Calu3 (cell line): Measurements from ENCODE around the gene SLC6A19. TPM values are rescaled to one million over a fixed set of nuclear protein-coding genes. Genes with fewer than 3 reads are reported as not detected.

Experiments used
- BruUV-seq: library from RNA; stranded (reverse); fragments of 400-500 nt; replicated peaks from 2 replicates; lab custom pipeline; 2021; lab: Mats Ljungman, UMichigan
- CTCF ChIA-PET: fragments of 300-600 bp; sonication (Branson Sonifier 250); formaldehyde crosslinking; loops from one replicate; lab custom pipeline; 2022; ENCODE audit warnings: antibody characterized with exemption; lab: Charles Lee
- DNase-seq: peaks from one replicate; pipeline ENCODE4 v3.0.0; 2022
- H3K27ac Mint-ChIP-seq: one replicate; pipeline ENCODE4 v1.8.0; 2022; ENCODE audit warnings: mixed read lengths; ENCODE audit not compliant: unreplicated experiment
- H3K27me3 Mint-ChIP-seq: one replicate; pipeline ENCODE4 v1.8.0; 2022; ENCODE audit warnings: mixed read lengths; ENCODE audit not compliant: unreplicated experiment
- H3K36me3 Mint-ChIP-seq: one replicate; pipeline ENCODE4 v1.8.0; 2022; ENCODE audit warnings: mild to moderate bottlenecking, moderate library complexity, mixed read lengths; ENCODE audit not compliant: insufficient read depth, unreplicated experiment
- H3K4me1 Mint-ChIP-seq: one replicate; pipeline ENCODE4 v1.8.0; 2022; ENCODE audit warnings: mild to moderate bottlenecking, low read depth, mixed read lengths; ENCODE audit not compliant: unreplicated experiment
- H3K4me3 Mint-ChIP-seq: one replicate; pipeline ENCODE4 v1.8.0; 2022; ENCODE audit warnings: mild to moderate bottlenecking, low read depth, moderate library complexity, mixed read lengths; ENCODE audit not compliant: unreplicated experiment
- H3K9me3 Mint-ChIP-seq: one replicate; pipeline ENCODE4 v1.8.0; 2022; ENCODE audit warnings: low read depth, mixed read lengths; ENCODE audit not compliant: unreplicated experiment
- intact Hi-C: fragments of 100-400 bp; cut with micrococcal nuclease; formaldehyde crosslinking; loops from one replicate; pipeline ENCODE4 v1.10.0; 2022; ENCODE audit not compliant: unreplicated experiment
- total RNA-seq: library from RNA; stranded (reverse); gene quantifications from 2 replicates; pipeline ENCODE4 v1.2.3, GENCODE V29; 2022
- TF ChIP-seq, protein P1 (sequence below): fragments of 200-600 bp; IDR thresholded peaks from one replicate; pipeline ENCODE4 v1.8.0; 2022; ENCODE audit warnings: antibody characterized with exemption; ENCODE audit not compliant: unreplicated experiment

Gene SLC6A19
- total RNA-seq, 1 experiment from 2014 or later: not detected

DNA sequence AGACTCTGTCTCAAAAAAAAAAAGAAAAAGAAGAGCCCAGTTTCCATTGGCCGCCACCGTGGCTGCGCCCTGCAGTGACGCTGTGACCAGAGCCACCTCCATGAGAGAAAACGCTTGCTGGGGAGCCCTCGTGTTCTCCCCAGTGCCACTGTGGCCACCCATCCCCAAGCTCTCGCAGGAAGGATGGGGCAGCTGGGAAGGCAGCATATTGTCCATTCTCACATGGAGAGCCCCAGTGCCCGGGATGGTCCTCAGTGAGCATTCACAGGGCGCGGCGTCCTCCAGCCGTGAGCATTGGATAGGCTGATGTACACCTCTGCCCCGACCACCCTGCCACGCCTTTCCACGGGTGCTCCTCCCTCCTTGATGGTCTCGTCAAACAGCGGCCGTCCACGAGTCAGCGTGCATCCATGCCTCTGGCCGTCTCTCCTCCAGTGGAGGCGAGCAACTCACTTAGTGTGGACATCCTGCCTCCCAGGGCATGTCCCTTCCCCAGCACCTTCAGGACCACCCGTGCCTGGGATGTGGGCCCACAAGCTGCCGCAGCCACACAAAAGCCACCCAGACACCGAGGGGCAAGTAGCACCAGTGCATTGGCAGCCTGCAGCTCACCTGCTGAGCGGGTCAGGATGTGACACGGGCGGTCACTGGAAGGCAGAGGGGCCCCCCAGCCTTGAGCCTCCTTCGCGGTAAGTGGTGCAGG lies 23.4 kb upstream of the SLC6A19 start:
- Mint-ChIP-seq H3K4me3 (no peak overlapping the region), H3K36me3 (peaks cover 4% of the 10 kb centered on the region), H3K27ac (no peak overlapping the region), H3K9me3 (no peaks in the 10 kb centered on the region), H3K27me3 (peaks cover 9% of the 10 kb centered on the region), H3K4me1 (no peaks in the 10 kb centered on the region)
- CTCF ChIA-PET: no interaction called here
- BruUV-seq: no TSS peak
- no peak for DNase-seq
- TF ChIP-seq, protein P1, sequence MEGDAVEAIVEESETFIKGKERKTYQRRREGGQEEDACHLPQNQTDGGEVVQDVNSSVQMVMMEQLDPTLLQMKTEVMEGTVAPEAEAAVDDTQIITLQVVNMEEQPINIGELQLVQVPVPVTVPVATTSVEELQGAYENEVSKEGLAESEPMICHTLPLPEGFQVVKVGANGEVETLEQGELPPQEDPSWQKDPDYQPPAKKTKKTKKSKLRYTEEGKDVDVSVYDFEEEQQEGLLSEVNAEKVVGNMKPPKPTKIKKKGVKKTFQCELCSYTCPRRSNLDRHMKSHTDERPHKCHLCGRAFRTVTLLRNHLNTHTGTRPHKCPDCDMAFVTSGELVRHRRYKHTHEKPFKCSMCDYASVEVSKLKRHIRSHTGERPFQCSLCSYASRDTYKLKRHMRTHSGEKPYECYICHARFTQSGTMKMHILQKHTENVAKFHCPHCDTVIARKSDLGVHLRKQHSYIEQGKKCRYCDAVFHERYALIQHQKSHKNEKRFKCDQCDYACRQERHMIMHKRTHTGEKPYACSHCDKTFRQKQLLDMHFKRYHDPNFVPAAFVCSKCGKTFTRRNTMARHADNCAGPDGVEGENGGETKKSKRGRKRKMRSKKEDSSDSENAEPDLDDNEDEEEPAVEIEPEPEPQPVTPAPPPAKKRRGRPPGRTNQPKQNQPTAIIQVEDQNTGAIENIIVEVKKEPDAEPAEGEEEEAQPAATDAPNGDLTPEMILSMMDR: no peak
- intact Hi-C loops: no loop called here

DNA sequence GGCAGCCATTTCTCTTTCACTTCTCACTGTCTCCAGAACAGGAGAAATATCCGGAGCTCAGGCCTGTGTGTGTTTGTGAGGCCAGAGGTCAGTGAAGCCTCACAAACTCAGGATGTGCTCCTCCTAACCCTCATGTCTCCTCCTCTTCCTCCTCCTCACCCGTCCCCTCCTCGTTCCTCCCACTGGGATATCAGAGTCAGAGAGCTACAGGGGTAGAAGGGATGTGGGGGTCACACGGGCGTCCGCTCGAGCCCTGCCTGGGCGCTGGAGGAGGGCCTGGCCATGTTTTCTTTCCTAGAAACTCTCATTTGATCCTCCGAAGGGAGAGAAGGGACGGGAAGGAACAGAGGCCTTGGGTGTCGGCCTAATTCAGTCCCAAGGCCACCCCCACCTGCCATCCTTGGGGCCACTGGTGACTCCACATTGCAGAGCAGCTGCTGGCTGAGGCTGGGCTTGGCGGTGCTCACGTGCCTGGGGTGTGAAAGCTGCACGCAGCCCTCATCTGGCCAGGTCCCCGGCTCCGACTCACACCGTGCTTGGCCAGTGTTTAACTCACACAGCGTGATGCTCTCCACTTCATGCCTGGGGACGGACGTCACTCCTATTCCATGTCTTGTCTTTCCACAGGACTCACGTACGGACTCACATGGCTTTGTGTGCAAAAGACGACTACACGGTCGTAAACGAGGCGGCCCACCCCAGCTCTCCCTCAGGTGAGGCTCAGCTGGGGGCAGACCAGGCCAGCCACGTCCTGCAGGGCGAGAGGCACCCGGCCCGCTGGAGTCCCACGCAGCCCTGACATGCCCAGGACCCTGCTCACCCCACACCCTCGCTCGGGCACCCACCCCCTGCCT lies 22.6 kb upstream of the SLC6A19 start:
- Mint-ChIP-seq H3K4me3 (no peak overlapping the region), H3K27ac (no peak overlapping the region), H3K9me3 (no peaks in the 10 kb centered on the region), H3K27me3 (peaks cover 9% of the 10 kb centered on the region), H3K36me3 (no peaks in the 10 kb centered on the region), H3K4me1 (no peaks in the 10 kb centered on the region)
- TF ChIP-seq, protein P1: no peak
- no TSS peak for BruUV-seq
- intact Hi-C loops: no loop called here
- CTCF ChIA-PET: no interaction called here
- no peak for DNase-seq

DNA sequence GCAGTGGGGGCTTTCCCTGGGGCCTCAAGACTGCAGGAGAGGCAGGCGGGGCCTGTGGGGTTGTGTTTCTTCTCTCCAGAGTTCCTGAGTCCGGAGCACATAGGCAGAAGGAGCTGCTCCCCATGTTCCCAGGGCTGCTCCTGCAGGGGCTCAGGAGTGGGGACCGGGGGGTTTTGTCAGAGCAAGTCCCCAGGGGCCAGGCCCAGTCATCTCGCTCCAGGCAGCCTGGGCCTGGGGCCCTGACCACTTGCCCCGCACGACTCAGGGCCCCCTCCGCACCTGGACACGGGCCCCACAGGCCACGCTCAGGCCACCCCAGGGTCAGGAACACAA lies 22.0 kb upstream of the SLC6A19 start:
- no peak for DNase-seq
- peaks cover 9% of the 10 kb centered on the region for H3K27me3 Mint-ChIP-seq
- no peaks in the 10 kb centered on the region for H3K36me3 Mint-ChIP-seq
- no peaks in the 10 kb centered on the region for H3K4me1 Mint-ChIP-seq
- no TSS peak for BruUV-seq
- intact Hi-C loops: no loop called here
- TF ChIP-seq, protein P1: no peak
- no peak overlapping the region for H3K27ac Mint-ChIP-seq
- no peaks in the 10 kb centered on the region for H3K9me3 Mint-ChIP-seq
- H3K4me3 Mint-ChIP-seq: no peak overlapping the region
- CTCF ChIA-PET: interaction anchor here (0.5 kb wide), 1 partner anchor 147 kb away, joined by 11 read pairs; no protein-coding TSS in a partner anchor

DNA sequence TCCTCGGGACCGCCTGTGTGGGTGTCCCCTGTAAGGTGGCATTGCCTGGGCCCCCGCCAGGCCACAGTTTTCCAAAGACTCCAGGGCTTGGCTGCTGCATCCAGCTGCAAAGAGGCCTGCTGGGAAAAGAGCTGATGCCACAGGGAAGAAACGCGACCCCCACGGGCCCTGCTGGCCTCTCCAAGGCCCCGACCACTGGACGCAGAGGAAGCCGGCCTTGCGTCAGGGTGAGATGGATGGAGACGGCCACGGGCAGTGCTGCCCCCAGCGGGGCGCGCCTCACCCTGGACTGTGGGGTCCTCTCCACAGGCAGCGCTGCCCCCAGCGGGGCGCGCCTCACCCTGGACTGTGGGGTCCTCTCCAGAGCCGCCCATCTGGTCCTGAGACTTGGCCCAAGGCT lies 21.3 kb upstream of the SLC6A19 start:
- TF ChIP-seq, protein P1: no peak
- Mint-ChIP-seq H3K36me3 (no peaks in the 10 kb centered on the region), H3K27ac (no peak overlapping the region), H3K27me3 (peaks cover 9% of the 10 kb centered on the region), H3K9me3 (no peaks in the 10 kb centered on the region), H3K4me3 (no peak overlapping the region), H3K4me1 (no peaks in the 10 kb centered on the region)
- intact Hi-C loops: no loop called here
- CTCF ChIA-PET: interaction anchor here (0.5 to 1.2 kb wide), 2 partner anchors 24 to 146 kb away, joined by 3 to 11 read pairs; no protein-coding TSS in a partner anchor
- no TSS peak for BruUV-seq
- no peak for DNase-seq
